ENCODE measurements around the gene NINJ2.
"Not testable (repeated sequence)": the region's sequence is repeated elsewhere in the genome, so short reads cannot be mapped to it uniquely, and the experiment has no call there.

Gene NINJ2

DNA sequence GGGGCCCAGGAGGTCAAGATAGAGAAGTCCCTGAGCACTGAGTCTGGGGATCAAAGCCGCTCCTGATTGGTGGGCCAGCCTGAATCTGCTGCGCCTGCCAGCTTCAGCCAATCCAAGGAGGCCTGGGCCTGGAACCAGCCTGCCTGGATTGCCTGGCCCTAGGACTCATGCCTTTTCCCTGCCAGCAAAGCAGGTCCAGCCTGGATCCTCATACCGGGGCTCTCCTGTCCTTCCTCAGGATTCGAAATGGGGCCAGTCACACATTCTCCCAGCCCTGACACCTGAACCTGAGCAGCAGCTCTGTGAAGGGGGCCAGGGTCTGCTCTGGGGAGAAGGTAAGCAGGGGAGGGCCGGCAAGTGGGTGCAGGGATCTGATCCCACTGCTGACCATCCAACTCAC, 81.9 kb downstream of the NINJ2 start:
- no peaks in the 10 kb centered on the region for H3K9me3 ChIP-seq (ENCODE audit: control insufficient read depth, insufficient read depth, low read length)
- no peaks in the 10 kb centered on the region for H3K36me3 ChIP-seq (ENCODE audit: control insufficient read depth, insufficient read depth, low read length)
- H3K9ac ChIP-seq (ENCODE audit: low read depth, low read length), result no peak overlapping the region
- H3K4me3 ChIP-seq (ENCODE audit: low read depth, low read length), result no peak overlapping the region
- no peak overlapping the region for H3K27ac ChIP-seq (ENCODE audit: low read depth, low read length)
- H3K27me3 ChIP-seq (ENCODE audit: control insufficient read depth, insufficient read depth, low read length), result peaks cover 7% of the 10 kb centered on the region
- H3K4me1 ChIP-seq (ENCODE audit: control insufficient read depth, insufficient read depth, low read length), result peaks cover 11% of the 10 kb centered on the region

DNA sequence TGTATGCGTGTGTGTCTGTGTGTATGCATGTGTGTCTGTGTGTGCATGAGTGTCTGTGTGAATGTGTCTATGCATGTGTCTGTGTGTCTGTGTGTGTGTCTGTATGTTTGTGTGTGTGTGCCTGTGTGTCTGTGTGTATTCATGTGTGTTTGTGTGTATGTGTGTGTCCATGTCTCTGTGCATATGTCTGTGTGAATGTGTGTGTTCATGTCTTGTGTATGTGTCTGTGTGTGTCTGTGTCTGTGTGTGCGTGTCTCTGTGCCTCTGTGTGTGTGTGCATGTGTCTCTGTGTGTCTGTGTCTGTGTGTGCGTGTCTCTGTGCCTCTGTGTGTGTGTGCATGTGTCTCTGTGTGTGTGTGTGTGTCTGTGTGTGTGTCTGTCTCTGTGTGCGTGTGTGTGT, 82.4 kb downstream of the NINJ2 start:
- Histone ChIP-seq H3K27ac (ENCODE audit: low read depth, low read length) (no peak overlapping the region), H3K4me3 (ENCODE audit: low read depth, low read length) (no peak overlapping the region), H3K27me3 (ENCODE audit: control insufficient read depth, insufficient read depth, low read length) (peaks cover 7% of the 10 kb centered on the region), H3K4me1 (ENCODE audit: control insufficient read depth, insufficient read depth, low read length) (peaks cover 11% of the 10 kb centered on the region), H3K9ac (ENCODE audit: low read depth, low read length) (no peak overlapping the region), H3K9me3 (ENCODE audit: control insufficient read depth, insufficient read depth, low read length) (no peaks in the 10 kb centered on the region), H3K36me3 (ENCODE audit: control insufficient read depth, insufficient read depth, low read length) (no peaks in the 10 kb centered on the region)

DNA sequence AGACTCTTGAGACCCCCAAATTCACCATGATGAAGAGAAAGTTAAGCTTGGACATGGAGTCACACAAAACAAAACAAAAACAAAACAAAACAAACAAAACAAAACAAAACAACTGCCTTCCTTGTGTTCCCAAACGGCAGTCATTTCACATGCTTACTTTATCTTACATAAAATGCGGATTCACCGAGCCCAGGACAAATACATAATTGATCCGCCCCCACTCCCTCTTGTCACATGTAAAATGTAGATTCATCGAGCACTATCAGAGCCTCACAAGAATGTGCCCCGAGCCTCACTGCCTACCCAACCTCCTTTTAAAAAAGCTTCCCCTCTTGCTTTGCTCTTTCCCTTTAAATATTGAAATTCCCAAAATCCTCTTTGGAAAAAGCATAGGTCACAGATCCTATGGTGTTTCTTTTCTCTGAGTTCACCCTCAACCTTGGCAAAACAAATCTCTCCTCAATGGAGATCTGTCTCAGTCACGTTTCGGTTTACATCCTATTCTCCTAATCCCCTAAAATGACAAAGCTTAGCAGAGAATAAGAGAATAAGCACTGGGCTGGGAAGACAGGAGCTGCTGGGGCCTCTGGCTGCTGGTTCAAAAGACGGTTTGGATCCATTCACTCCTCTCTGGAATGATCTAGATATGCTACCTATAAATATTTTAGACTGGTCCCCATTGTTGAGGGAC, 83.7 kb downstream of the NINJ2 start:
- H3K9ac ChIP-seq (ENCODE audit: low read depth, low read length), result no peak overlapping the region
- H3K36me3 ChIP-seq (ENCODE audit: control insufficient read depth, insufficient read depth, low read length), result no peaks in the 10 kb centered on the region
- no peaks in the 10 kb centered on the region for H3K9me3 ChIP-seq (ENCODE audit: control insufficient read depth, insufficient read depth, low read length)
- no peak overlapping the region for H3K4me3 ChIP-seq (ENCODE audit: low read depth, low read length)
- no peak overlapping the region for H3K27ac ChIP-seq (ENCODE audit: low read depth, low read length)
- H3K4me1 ChIP-seq (ENCODE audit: control insufficient read depth, insufficient read depth, low read length), result peaks cover 11% of the 10 kb centered on the region
- peaks cover 7% of the 10 kb centered on the region for H3K27me3 ChIP-seq (ENCODE audit: control insufficient read depth, insufficient read depth, low read length)

GRCh38 chr12:578748-579419, 84.4 kb downstream of the NINJ2 start:
- H3K4me1 ChIP-seq (ENCODE audit: control insufficient read depth, insufficient read depth, low read length), result peaks cover 11% of the 10 kb centered on the region
- H3K36me3 ChIP-seq (ENCODE audit: control insufficient read depth, insufficient read depth, low read length), result no peaks in the 10 kb centered on the region
- no peak overlapping the region for H3K9ac ChIP-seq (ENCODE audit: low read depth, low read length)
- no peak overlapping the region for H3K4me3 ChIP-seq (ENCODE audit: low read depth, low read length)
- H3K27me3 ChIP-seq (ENCODE audit: control insufficient read depth, insufficient read depth, low read length), result peaks cover 7% of the 10 kb centered on the region
- H3K27ac ChIP-seq (ENCODE audit: low read depth, low read length), result no peak overlapping the region
- no peaks in the 10 kb centered on the region for H3K9me3 ChIP-seq (ENCODE audit: control insufficient read depth, insufficient read depth, low read length)

GRCh38 chr12:577994-578747, 85.1 kb downstream of the NINJ2 start:
- not testable (repeated sequence) for H3K27ac ChIP-seq (ENCODE audit: low read depth, low read length); H3K9me3 ChIP-seq (ENCODE audit: control insufficient read depth, insufficient read depth, low read length); H3K36me3 ChIP-seq (ENCODE audit: control insufficient read depth, insufficient read depth, low read length); H3K4me3 ChIP-seq (ENCODE audit: low read depth, low read length); H3K27me3 ChIP-seq (ENCODE audit: control insufficient read depth, insufficient read depth, low read length); H3K9ac ChIP-seq (ENCODE audit: low read depth, low read length)
- H3K4me1 ChIP-seq (ENCODE audit: control insufficient read depth, insufficient read depth, low read length), result peaks cover 11% of the 10 kb centered on the region

DNA sequence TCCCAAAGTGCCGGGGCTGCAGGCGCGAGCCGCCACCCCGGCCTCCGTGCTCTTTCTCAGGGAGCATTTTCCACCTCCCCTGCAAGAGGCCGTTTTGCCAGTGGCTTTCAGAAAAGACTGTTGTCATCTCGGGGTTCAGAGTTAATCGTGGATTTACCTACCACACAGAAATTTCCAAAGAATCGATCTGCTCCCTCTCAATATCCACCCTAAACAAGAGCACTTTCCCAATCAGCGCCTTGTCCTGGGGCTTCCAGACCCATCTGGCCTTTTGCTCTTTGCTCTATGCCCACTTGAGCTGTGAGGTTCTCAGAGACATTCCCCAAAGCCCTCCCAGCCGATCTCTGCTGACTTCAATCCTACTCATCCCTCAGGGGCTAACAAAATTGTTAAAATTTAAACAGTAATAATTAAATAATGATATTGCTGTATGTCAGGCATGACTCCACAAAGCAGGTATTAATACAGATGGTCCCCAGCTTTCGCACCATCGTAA, 86.6 kb downstream of the NINJ2 start:
- Histone ChIP-seq H3K9me3 (ENCODE audit: control insufficient read depth, insufficient read depth, low read length) (no peaks in the 10 kb centered on the region), H3K4me1 (ENCODE audit: control insufficient read depth, insufficient read depth, low read length) (peaks cover 11% of the 10 kb centered on the region), H3K4me3 (ENCODE audit: low read depth, low read length) (no peak overlapping the region), H3K9ac (ENCODE audit: low read depth, low read length) (0 out of 2 replicates have a peak overlapping the region, but pooled peaks have one; percentile 5), H3K36me3 (ENCODE audit: control insufficient read depth, insufficient read depth, low read length) (no peaks in the 10 kb centered on the region), H3K27me3 (ENCODE audit: control insufficient read depth, insufficient read depth, low read length) (peaks cover 7% of the 10 kb centered on the region), H3K27ac (ENCODE audit: low read depth, low read length) (no peak overlapping the region)

DNA sequence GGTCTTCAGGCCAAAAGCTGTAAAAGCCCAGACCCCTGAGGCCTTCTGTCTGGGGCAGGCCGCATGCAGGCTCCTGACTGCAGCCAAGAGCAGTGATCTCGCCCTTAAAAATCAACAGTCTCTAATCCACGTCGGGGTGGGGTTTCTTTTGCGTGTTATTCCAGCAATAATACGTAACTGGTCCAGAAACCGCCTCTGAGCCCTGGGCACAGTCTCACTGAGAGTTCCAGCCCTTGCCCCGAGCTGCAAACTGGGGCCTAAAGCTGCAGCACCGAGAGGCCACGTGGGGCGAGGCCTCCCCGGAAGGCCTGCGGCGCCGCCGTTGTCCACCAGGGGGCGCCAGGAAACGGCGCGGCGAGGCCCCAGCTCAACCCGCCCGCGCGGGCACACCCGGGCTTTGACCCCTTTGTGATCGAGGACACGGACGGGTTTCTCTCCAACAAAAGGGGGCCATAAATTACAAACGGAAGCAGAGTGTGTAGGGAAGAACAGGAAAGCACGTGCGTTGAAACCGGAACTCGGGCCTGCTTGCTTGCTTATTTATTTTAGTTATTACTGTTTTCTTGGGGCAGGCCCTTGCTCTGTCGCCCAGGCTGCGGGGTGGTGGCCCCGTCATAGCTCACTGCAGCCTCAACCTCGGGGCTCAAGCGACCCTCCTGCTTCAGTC, 87.2 kb downstream of the NINJ2 start:
- H3K27ac ChIP-seq (ENCODE audit: low read depth, low read length), result no peak overlapping the region
- no peak overlapping the region for H3K4me3 ChIP-seq (ENCODE audit: low read depth, low read length)
- H3K4me1 ChIP-seq (ENCODE audit: control insufficient read depth, insufficient read depth, low read length), result peaks cover 15% of the 10 kb centered on the region
- no peaks in the 10 kb centered on the region for H3K36me3 ChIP-seq (ENCODE audit: control insufficient read depth, insufficient read depth, low read length)
- H3K9me3 ChIP-seq (ENCODE audit: control insufficient read depth, insufficient read depth, low read length), result no peaks in the 10 kb centered on the region
- H3K27me3 ChIP-seq (ENCODE audit: control insufficient read depth, insufficient read depth, low read length), result peaks cover 7% of the 10 kb centered on the region
- 0 out of 2 replicates have a peak overlapping the region, but pooled peaks have one; percentile 5 for H3K9ac ChIP-seq (ENCODE audit: low read depth, low read length)

- H3K27me3 ChIP-seq (ENCODE audit: control insufficient read depth, insufficient read depth, low read length), result peaks cover 7% of the 10 kb centered on the region
- no peak overlapping the region for H3K27ac ChIP-seq (ENCODE audit: low read depth, low read length)
- H3K4me3 ChIP-seq (ENCODE audit: low read depth, low read length), result no peak overlapping the region
- peaks cover 20% of the 10 kb centered on the region for H3K4me1 ChIP-seq (ENCODE audit: control insufficient read depth, insufficient read depth, low read length)
- H3K9ac ChIP-seq (ENCODE audit: low read depth, low read length), result no peak overlapping the region
- H3K9me3 ChIP-seq (ENCODE audit: control insufficient read depth, insufficient read depth, low read length), result no peaks in the 10 kb centered on the region
- no peaks in the 10 kb centered on the region for H3K36me3 ChIP-seq (ENCODE audit: control insufficient read depth, insufficient read depth, low read length)
Measured at GRCh38 chr12:575129-575502, 88.1 kb downstream of the NINJ2 start.

DNA sequence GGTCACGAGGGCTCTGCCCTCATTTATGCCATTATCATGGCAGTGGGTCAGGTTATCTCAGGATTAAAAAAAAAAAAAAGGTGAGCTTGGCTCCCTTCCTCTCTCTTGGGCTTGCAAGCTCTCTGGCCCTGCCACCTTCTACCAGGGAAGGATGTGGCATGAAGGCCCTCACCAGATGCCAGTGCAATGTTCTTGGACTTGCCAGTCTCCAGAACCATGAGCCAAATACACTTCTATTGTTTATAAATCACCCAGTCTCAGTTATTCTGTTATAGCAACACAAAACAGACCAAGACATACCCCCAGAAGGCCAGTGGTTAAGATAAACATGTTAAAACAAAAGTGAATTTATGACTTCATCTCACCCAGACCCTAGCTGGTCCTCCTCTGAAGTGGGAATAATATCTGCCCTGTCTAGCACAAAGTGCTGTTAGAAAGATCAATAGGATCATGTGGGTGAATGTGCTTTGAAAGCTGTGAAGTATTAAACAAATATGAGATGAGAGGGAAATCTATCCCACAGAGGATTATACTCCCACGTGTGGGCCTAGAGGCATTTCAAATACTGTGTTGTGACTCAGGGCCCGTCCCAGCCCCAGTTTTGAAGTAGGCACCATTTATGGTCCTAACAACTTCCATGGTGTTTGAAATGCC, 88.6 kb downstream of the NINJ2 start:
- Histone ChIP-seq H3K9me3 (ENCODE audit: control insufficient read depth, insufficient read depth, low read length) (no peaks in the 10 kb centered on the region), H3K36me3 (ENCODE audit: control insufficient read depth, insufficient read depth, low read length) (no peaks in the 10 kb centered on the region), H3K27me3 (ENCODE audit: control insufficient read depth, insufficient read depth, low read length) (peaks cover 7% of the 10 kb centered on the region), H3K27ac (ENCODE audit: low read depth, low read length) (no peak overlapping the region), H3K4me3 (ENCODE audit: low read depth, low read length) (no peak overlapping the region), H3K9ac (ENCODE audit: low read depth, low read length) (no peak overlapping the region), H3K4me1 (ENCODE audit: control insufficient read depth, insufficient read depth, low read length) (peaks cover 17% of the 10 kb centered on the region)

DNA sequence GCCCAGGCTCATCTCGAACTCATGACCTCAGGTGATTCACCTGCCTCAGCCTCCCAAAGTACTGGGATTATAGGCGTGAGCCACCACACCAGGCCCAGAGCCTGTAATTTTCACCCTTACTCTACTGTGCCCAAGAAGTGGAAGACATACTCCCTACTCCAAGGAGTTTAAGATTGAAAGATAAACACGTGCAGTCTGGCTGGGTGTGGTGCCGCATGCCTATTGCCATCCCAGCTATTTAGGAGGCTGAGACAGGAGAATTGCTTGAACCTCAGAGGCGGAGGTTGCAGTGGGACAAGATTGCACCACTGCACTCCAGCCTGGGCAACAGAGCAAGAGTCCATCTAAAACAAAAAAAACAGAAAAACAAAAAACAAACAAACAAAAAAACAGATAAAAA, 90.0 kb downstream of the NINJ2 start:
- no peaks in the 10 kb centered on the region for H3K9me3 ChIP-seq (ENCODE audit: control insufficient read depth, insufficient read depth, low read length)
- peaks cover 12% of the 10 kb centered on the region for H3K27me3 ChIP-seq (ENCODE audit: control insufficient read depth, insufficient read depth, low read length)
- H3K36me3 ChIP-seq (ENCODE audit: control insufficient read depth, insufficient read depth, low read length), result no peaks in the 10 kb centered on the region
- H3K4me3 ChIP-seq (ENCODE audit: low read depth, low read length), result no peak overlapping the region
- no peak overlapping the region for H3K9ac ChIP-seq (ENCODE audit: low read depth, low read length)
- no peak overlapping the region for H3K27ac ChIP-seq (ENCODE audit: low read depth, low read length)
- peaks cover 10% of the 10 kb centered on the region; the same call in 1 of the 2 replicates for H3K4me1 ChIP-seq (ENCODE audit: control insufficient read depth, insufficient read depth, low read length)

Data from HUES48 (cell line).